T-helper 2 cell treated with Interferon-gamma antibody and Interleukin-4, amounts not matched to agents 5 μg/mL and 100 μg/mL, for 36 hours (primary cell): ENCODE measurements around the gene PWP2.
"Not testable (repeated sequence)": the region's sequence is repeated elsewhere in the genome, so short reads cannot be mapped to it uniquely, and the experiment has no call there.

Source experiments
- DNase-seq: peaks from one replicate; pipeline ENCODE4 v3.0.0; 2021; ENCODE audit warnings: low spot score
- H3K27ac Mint-ChIP-seq: one replicate; pipeline ENCODE4 v1.8.0; 2021; ENCODE audit warnings: mild to moderate bottlenecking, mixed read lengths
- H3K27me3 Mint-ChIP-seq: one replicate; pipeline ENCODE4 v1.8.0; 2021; ENCODE audit warnings: low read depth, mixed read lengths
- H3K36me3 Mint-ChIP-seq: one replicate; pipeline ENCODE4 v1.8.0; 2021; ENCODE audit warnings: low read depth, mixed read lengths
- H3K4me1 Mint-ChIP-seq: one replicate; pipeline ENCODE4 v1.8.0; 2021; ENCODE audit warnings: low read depth, mixed read lengths
- H3K4me3 Mint-ChIP-seq: one replicate; pipeline ENCODE4 v1.8.0; 2022; ENCODE audit warnings: mild to moderate bottlenecking, moderate library complexity, mixed read lengths
- H3K9me3 Mint-ChIP-seq: one replicate; pipeline ENCODE4 v1.8.0; 2021; ENCODE audit warnings: mixed read lengths

The PWP2 gene

DNA sequence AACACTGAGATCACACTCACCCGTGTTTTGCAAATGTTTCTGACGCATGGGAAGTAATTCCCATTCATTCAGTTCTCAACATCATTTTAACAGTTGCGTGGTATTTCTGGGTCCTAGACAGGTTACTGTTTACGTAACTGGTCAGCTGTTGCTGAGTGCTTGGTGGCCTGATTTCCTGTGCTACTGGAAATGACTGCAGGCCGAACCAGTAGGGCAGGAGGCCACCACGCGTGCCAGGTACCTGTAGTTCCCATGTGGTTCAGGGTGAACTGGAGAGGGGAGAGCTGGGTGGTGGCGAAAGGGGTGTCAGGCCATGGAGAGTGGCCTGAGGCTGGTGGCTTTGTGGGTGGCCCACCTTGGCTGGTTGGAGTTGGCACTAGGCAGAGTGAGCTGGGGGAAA is 27.5 kb downstream of the PWP2 start:
- not testable (repeated sequence) for H3K36me3 Mint-ChIP-seq, H3K27me3 Mint-ChIP-seq, H3K27ac Mint-ChIP-seq, H3K4me1 Mint-ChIP-seq, DNase-seq, H3K9me3 Mint-ChIP-seq, H3K4me3 Mint-ChIP-seq

GRCh38 chr21:44138039-44138438 is 30.8 kb downstream of the PWP2 start:
- DNase-seq, H3K36me3 Mint-ChIP-seq, H3K27me3 Mint-ChIP-seq, H3K4me1 Mint-ChIP-seq, H3K27ac Mint-ChIP-seq, H3K9me3 Mint-ChIP-seq, H3K4me3 Mint-ChIP-seq: not testable (repeated sequence)

DNA sequence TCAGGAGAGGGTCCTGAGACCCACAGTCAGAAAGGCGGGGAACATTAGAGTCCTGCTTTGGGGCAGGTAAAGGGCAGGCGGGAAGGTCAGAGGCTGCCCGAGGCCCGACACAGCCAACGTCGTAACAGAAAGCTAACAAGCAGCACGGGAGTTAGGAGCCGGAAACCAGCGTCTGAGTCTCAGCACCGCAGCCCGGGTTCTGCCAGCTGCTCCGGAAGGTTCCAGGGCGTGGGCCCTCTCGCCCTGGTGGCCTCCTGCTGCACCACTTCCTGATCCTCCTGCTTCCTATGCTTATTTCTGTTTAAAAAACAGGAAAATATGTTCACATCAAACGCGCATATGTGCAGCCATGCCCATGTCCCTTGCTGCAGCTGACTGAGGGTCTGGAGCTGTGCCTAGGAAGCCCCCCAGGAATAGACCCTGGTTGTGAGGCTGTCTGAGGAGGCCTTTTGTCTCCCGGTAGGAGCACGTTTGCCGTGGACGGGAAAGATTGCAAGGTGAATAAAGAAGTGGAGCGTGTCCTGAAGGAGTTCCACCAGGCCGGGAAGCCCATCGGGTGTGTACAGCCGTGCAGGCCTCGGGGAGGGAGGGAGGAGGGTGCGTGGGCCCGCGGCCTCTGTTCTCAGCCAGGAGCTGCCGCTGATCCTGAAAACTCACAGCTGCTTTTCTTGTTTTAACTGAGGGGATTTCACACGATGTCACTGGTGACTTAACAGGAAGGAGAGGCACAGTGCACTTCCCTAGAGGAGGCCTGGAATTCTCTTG is 32.8 kb downstream of the PWP2 start:
- DNase-seq, H3K36me3 Mint-ChIP-seq, H3K27me3 Mint-ChIP-seq, H3K4me1 Mint-ChIP-seq, H3K9me3 Mint-ChIP-seq, H3K27ac Mint-ChIP-seq, H3K4me3 Mint-ChIP-seq: not testable (repeated sequence)

DNA sequence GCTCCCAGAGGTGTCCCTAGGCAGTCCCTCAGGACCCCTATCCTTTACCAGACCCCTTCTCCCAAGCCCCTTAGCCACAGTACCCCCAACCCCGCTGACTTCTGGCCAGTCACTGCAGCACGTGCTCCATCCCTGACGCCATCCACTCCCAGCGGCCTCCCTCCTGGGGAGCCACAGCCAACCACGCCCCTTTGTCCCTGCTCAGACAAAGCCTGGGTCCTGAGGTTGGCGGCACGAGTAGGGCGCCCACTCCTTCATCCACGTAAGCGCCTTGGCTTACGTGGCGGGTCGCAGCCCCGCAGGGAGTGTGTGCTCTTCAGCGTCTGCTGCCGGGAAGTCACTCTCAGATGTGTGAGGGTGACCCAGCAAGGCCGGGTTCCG is 33.3 kb downstream of the PWP2 start:
- not testable (repeated sequence) for H3K27me3 Mint-ChIP-seq, DNase-seq, H3K27ac Mint-ChIP-seq, H3K4me3 Mint-ChIP-seq, H3K36me3 Mint-ChIP-seq, H3K9me3 Mint-ChIP-seq, H3K4me1 Mint-ChIP-seq

GRCh38 chr21:44142470-44142869 is 35.3 kb downstream of the PWP2 start:
- not testable (repeated sequence) for H3K36me3 Mint-ChIP-seq, DNase-seq, H3K4me3 Mint-ChIP-seq, H3K27me3 Mint-ChIP-seq, H3K4me1 Mint-ChIP-seq, H3K27ac Mint-ChIP-seq, H3K9me3 Mint-ChIP-seq

DNA sequence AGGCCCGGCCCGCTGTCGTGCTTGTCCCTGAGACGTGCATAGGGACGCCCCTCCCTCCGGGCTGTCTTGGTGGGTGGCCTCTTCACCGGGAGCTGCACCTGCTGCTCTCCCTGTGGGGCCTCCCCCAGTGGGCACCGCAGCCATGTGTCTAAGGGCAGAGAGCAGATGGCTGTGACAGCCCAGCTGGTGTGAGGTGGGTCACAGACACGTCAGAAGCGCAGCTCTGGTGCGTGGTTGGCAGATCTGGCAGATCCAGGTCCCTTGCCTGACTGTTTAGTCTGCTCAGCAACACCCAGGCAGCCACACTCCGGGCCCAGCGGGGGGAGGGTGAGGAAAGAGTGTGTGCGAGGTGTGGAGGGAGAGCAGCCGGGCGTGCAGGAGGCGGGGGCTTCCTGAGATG is 36.2 kb downstream of the PWP2 start:
- not testable (repeated sequence) for H3K9me3 Mint-ChIP-seq, H3K4me3 Mint-ChIP-seq, H3K36me3 Mint-ChIP-seq, H3K27ac Mint-ChIP-seq, H3K27me3 Mint-ChIP-seq, DNase-seq, H3K4me1 Mint-ChIP-seq

DNA sequence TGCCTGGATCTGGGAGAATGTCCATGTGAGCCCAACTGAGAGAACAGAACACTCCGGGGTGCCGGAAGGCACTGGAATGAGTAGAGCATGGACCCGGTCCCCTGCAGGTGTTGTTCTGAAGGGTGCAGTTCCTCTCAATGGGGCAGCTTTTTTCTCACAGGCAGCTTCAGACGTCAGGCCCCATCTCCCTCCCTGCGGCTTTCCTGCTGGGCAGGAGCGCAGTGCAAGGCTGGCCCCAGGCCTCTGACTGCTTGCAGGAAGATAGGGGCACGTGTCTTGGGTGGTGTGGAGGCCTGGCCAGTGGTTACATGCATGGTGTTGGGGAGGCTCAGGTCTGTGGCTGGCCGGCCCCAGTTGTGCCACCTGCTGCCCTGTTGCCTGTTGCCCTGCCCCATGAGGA is 36.8 kb downstream of the PWP2 start:
- H3K4me1 Mint-ChIP-seq, H3K27me3 Mint-ChIP-seq, H3K36me3 Mint-ChIP-seq, H3K9me3 Mint-ChIP-seq, H3K27ac Mint-ChIP-seq, H3K4me3 Mint-ChIP-seq, DNase-seq: not testable (repeated sequence)

GRCh38 chr21:44144784-44145602 is 37.8 kb downstream of the PWP2 start:
- H3K36me3 Mint-ChIP-seq, H3K27ac Mint-ChIP-seq, H3K27me3 Mint-ChIP-seq, H3K4me1 Mint-ChIP-seq, H3K4me3 Mint-ChIP-seq, H3K9me3 Mint-ChIP-seq, DNase-seq: not testable (repeated sequence)

GRCh38 chr21:44145616-44146015 is 38.4 kb downstream of the PWP2 start:
- not testable (repeated sequence) for H3K4me1 Mint-ChIP-seq, H3K4me3 Mint-ChIP-seq, H3K9me3 Mint-ChIP-seq, H3K36me3 Mint-ChIP-seq, DNase-seq, H3K27ac Mint-ChIP-seq, H3K27me3 Mint-ChIP-seq

DNA sequence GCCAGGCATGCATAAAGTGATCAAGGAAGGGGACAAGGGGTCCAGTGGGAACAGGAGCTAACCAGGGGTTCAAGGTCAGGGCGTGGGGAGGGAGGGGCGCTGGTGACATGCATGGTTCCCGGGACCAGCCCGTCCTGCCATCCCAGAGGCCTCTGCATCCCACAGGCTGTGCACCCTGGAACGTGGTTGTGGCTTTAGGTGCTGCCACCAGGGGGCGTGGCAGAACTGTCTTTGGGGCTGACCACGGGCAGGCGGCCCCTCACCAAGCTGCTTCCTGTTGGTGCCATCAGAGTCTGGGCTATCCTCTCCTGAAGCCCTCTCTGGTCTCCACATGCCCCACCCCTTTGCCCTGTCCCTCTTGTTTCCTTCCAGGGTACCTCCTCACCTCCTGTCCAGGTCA is 39.9 kb downstream of the PWP2 start:
- H3K27ac Mint-ChIP-seq, H3K27me3 Mint-ChIP-seq, H3K4me3 Mint-ChIP-seq, DNase-seq, H3K36me3 Mint-ChIP-seq, H3K9me3 Mint-ChIP-seq, H3K4me1 Mint-ChIP-seq: not testable (repeated sequence)

GRCh38 chr21:44150255-44150654 is 43.1 kb downstream of the PWP2 start:
- H3K4me3 Mint-ChIP-seq, H3K27ac Mint-ChIP-seq, H3K27me3 Mint-ChIP-seq, H3K36me3 Mint-ChIP-seq, H3K4me1 Mint-ChIP-seq, H3K9me3 Mint-ChIP-seq, DNase-seq: not testable (repeated sequence)

- not testable (repeated sequence) for H3K9me3 Mint-ChIP-seq, H3K4me1 Mint-ChIP-seq, DNase-seq
These were observed 46.2 kb downstream of the PWP2 start for GRCh38 chr21:44153214-44153888.

GRCh38 chr21:44153889-44154228 is 46.7 kb downstream of the PWP2 start:
- H3K36me3 Mint-ChIP-seq, H3K9me3 Mint-ChIP-seq, H3K4me3 Mint-ChIP-seq, H3K27me3 Mint-ChIP-seq, H3K27ac Mint-ChIP-seq, H3K4me1 Mint-ChIP-seq: not testable (repeated sequence)
- DNase-seq = peak; percentile 69

More at GRCh38 chr21:44153214-44153888, 46.2 kb downstream of the PWP2 start:
- H3K27ac Mint-ChIP-seq, H3K27me3 Mint-ChIP-seq, H3K36me3 Mint-ChIP-seq, H3K4me3 Mint-ChIP-seq: not testable (repeated sequence)

GRCh38 chr21:44154816-44155230 is 47.6 kb downstream of the PWP2 start:
- not testable (repeated sequence) for H3K27me3 Mint-ChIP-seq, H3K27ac Mint-ChIP-seq, H3K4me1 Mint-ChIP-seq, H3K4me3 Mint-ChIP-seq, H3K36me3 Mint-ChIP-seq, DNase-seq, H3K9me3 Mint-ChIP-seq
